Hematopoietic multipotent progenitor cell treated with erythropoietin and hydrocortisone succinate and interleukin-3 and kit ligand, for 15 days (in vitro differentiated cells): ENCODE results near the gene KRTAP4-12.
"Not testable (repeated sequence)": the region's sequence is repeated elsewhere in the genome, so short reads cannot be mapped to it uniquely, and the experiment has no call there.

Experiments
- DNase-seq: peaks from one replicate; pipeline ENCODE4 v3.0.0-alpha.2; 2015; ENCODE audit warnings: low spot score

The KRTAP4-12 gene

GRCh38 chr17:41088760-41089352 lies 35.1 kb downstream of the KRTAP4-12 start:
- DNase-seq = not testable (repeated sequence)

- not testable (repeated sequence) for DNase-seq
These were observed 39.7 kb downstream of the KRTAP4-12 start, which contains the start of gene KRTAP4-7 for GRCh38 chr17:41084100-41084856. Gene KRTAP4-7, plus strand, starts transcription at chr17:41084150. Its CDS starts 57 bp downstream, at chr17:41084207.

GRCh38 chr17:41083427-41083826 lies 40.6 kb downstream of the KRTAP4-12 start:
- not testable (repeated sequence) for DNase-seq

- no peak for DNase-seq
These were observed 41.4 kb downstream of the KRTAP4-12 start for GRCh38 chr17:41082626-41083025.

- DNase-seq = no peak
These were observed 47.2 kb downstream of the KRTAP4-12 start for GRCh38 chr17:41076788-41077187.

- DNase-seq = no peak
These were observed 50.3 kb downstream of the KRTAP4-12 start for GRCh38 chr17:41073676-41074075.
